Cerebellar cortex (tissue), 1 donor: ENCODE results near the gene NLK.
"Not testable (repeated sequence)": the region's sequence is repeated elsewhere in the genome, so short reads cannot be mapped to it uniquely, and the experiment has no call there.

Experiments
- DNase-seq: peaks from one replicate; pipeline ENCODE4 v3.0.0-alpha.2; 2015; ENCODE audit warnings: low spot score

NLK gene

DNA sequence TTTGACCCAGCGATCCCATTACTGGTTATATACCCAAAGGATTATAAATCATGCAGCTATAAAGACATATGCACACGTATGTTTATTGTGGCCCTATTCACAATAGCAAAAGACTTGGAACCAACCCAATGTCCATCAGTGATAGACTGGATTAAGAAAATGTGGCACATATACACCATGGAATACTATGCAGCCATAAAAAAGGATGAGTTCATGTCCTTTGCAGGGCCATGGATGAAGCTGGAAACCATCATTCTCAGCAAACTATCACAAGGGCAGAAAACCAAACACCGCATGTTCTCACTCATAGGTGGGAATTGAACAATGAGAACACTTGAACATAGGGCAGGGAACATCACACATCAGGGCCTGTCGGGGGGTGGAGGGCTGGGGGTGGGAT, 112.9 kb downstream of the NLK start:
- not testable (repeated sequence) for DNase-seq

DNA sequence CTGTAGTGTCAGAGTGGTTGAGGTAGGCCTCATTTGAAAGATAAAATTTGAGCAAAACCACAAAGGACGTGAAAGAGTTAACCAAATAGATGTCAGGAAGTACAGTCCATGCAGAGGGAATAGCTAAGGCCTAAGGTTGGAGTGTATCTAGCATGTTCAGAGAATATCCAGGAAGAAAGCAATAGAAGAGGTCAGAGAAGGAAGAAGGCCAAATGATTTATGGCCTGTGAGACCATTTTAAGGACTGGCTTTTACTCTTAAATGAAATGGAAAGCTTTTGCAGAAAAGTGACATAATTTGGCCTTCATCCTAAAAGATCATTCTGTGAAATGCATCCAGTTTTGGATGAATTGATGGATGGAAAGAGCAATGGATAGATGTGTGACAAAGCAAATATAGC, 116.5 kb downstream of the NLK start:
- no peak for DNase-seq

DNA sequence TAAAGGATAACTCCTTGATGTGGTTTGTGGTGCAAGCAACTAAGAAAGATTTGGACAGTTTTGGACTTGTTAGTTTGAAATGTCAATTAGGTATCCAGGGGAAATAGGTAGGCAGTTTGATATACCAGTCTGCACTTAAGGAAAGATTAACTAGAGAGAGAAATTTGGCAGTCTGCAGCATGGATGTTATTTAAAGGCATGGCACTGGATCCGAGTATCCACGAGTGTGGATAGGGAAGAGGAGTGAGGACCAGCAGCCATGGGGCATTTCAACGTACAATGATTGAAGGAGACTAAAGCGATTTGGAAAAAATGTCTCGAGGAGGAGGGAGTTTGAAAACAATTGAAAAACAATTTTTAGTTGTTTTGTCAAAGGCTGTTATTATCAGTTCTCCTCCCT, 117.4 kb downstream of the NLK start:
- DNase-seq = no peak

DNA sequence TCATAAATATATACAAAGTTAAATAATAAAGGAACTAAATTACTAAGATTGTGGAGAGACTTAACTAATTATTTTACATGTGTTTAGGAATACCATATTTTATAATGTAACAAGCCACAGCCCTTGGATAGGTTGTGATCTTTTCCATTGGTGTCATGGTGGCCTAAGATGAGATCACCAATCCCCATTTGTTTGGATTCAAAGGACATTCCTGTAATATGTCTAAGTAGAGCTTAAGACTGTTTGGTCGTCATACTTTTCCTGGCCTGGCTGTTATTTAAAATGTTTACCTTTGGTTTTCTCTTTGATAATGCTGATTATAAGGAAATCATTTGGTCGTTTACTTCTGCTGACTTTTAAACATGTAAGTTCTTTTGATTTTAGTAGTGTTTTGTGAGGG, 118.1 kb downstream of the NLK start:
- DNase-seq = no peak

DNA sequence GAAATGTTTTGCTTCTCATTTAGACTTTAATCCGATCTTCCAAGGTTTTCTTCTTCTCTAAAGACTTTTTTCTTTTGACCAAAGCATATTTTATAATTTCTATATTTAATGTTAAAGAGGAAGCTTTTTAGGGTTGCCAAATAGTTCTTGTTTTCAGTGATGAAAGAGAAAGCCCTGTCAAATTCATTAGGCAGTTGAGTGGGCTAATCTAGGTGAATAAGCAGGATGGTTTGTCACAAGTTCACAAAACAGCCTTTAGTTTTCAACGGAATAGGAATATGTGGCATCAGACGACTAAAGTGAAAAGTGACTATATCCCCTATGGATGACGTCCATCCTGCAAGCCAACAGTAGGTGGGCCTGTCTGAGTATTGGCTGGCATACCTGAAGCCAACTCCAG, 118.8 kb downstream of the NLK start:
- DNase-seq = no peak

DNA sequence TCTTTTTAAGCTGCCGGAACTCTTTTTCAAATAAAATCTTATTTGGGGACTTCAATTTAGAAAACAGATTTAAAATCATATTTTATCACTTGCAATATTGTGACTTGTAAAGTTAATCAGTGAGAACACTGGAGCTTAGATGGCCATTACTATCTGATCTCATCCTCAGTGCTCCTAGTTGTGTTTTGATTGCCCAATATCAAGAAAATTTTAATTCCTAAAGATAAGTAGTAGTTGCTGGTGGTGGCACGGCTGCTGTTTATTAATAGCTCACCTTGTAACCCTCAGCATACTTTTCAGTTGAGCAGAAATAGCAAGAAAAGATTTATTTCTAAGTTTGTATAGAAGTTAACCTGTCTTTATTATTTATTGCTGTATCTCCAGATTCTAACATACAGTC, 124.0 kb downstream of the NLK start:
- no peak for DNase-seq

DNA sequence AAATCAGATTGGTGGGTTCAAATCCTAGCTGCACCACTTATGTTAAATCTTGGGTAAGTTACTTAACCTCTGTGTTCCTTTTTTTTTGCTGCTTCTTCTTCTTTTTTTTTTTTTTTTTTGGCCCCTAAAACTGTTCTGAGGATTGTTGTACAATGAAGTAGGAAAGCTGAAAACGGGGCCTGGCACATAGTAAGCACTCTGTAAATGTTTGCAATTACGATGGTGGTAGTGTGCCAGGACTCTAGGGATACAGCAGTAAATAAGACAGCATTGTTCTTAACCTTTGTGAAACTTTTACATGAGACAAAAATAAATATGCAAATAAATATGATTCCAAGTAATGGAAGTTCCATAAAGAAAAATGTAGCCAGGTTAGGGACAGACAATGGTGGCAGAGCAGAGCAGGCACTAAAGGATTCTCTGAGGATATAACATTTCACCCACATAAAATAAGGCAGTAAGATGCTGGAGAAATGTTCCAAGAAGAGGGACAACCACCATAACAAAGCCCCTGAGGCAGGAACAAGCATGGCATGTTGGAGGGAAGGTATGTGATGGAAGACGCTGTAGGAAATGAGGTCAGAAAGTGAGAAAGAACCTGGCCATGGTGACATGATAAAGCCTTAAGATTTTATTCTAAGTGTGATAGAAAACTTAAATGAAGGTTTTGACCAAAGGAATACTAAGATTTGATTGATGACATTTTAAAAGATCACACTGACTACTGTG, 127.3 kb downstream of the NLK start:
- DNase-seq = no peak

DNA sequence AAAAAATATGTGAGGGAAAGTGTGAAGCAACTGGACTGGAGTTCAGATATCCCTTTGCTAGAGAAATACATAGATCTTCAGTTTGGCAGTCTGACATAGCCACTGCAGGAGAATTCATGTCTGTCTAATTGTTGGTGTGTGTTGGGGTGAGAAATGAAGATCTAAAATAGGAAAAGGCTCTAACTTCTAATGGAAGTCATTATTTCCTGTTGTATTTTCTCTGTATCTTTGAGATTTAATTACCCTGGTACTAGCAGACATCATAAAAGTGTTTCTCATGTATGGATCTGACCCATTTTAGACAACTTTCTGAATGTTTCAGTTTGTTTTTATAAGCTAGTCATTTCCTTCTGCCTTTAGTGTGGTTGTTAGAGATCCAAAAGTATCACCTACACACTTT, 128.3 kb downstream of the NLK start:
- no peak for DNase-seq

DNA sequence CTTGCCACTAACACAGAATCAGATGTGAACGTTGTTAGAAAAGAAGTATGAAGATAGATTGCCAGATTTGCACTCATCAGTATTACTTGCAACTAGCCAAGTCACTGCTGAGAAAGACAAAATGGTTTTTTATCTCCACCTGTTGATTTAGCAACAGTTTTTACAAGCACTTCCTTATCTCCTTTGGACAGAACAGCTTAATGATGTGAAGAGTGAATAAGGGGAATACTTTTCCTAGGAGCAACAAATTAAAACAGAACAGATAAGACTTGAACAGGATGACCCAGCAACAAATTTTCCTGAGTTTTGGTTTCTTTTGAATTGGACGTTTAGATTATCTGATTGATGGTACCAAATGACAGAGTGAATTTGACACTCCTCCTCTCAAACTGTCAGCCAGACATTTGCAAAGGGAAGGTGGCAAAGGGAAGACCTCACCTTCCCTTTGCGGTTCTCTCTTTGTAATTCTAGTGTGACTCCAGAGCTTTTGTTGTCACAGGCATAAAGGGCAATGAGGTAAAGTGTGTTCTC, 130.6 kb downstream of the NLK start:
- no peak for DNase-seq

DNA sequence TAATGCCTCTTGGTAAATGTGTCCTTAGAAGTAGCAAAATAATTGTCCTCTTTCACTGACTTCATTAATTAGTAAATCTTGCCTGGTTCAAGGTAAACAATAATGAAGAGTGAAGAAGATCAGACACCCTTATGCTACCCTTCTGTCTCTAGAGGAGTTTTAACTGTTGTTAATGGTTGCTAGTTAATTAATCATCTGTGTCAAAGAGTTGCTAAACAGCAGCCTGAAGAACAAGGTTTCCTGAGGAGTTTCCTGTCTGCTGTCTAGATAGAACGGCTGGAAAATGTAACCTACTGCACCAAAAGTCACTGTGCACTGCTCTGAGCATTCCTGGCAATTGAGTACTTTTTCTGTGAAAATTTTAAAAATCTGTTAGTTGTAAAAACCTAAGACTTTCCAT, 131.3 kb downstream of the NLK start:
- DNase-seq = no peak

DNA sequence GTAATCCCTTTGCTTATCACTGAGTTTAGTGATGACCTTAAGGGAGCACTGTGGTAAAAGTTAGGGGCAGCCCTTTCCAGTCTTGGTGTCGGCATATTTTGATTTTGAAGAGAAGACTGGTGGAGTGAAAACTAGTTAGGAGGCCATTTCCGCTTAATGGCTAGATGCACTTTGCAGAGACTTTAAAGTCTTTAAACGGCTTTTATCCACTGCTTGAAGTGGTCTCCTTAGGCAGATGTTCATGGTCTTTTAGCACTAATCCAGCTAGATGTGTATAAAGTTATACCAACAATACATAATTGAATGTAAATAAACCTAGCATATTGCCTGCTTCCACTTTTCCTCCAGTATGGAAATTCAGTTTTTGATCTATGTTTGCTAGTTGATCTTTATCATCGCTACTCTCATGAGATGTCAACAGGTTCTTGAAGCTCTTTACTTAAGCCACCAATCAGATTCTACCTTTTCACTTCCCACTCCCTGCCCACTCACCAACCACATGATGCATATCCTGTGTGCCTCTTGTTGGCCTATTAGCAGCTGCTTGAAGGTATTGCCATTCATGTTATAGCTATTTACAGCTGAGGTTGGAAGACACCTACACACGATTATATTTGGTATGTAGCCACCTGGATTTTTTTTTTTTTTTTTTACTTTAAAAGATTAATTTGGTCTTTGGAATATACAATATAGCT, 132.0 kb downstream of the NLK start:
- no peak for DNase-seq

DNA sequence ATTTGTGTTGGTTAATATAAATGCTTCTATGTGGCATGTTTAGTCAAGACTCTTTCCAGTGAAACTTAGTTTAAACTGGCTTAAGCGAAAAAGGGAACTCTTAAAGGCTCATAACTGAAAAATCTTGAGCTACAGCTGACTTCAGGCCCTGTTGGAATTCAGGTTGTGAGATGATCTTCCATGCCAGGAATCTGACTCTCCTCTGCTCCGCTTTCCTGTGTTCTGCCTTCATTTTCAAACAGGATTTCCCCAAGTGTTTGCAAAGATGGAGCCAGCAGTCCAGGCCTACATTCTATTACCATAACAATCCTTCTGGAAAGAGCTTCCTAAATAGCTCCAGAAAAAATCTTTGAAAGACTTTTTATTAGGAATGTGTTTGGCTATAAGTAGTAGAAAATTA, 134.9 kb downstream of the NLK start:
- no peak for DNase-seq

DNA sequence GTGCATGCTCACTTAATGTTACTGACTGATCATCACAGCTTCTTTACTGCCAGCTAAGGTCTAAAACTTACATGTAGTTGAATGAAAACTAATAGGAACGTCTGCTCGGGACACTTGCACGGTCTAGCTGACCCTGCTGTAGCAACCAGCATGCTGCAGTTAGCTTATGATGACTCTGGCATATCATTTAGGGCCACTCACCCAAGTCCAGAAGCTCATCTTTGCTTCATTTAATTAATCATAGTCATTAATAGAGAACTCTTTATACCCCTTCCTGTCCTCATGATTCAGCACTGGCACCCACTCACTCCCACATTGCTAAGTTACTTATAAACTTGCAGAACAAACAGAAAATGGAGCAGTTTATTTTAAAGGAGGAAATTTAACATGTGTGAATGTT, 136.3 kb downstream of the NLK start:
- no peak for DNase-seq

DNA sequence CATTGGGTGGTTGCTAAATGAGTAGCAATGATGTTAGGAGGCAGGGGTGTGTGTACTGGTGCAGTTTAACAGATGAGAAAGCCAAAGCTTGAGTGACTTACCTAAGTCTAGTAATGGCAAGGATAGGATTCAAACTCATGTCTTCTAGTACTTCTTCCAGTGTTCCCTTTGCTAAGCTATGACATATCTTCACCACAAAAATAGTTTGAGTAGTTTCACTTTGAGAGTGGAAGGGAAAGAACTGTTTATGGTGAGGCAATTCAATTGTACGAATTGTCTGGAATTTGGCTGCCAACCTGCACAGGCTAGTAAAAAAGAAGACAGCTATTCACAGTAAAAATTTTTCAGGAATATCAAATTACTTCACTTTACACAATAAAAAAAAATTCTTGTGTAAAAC, 138.0 kb downstream of the NLK start:
- no peak for DNase-seq

DNA sequence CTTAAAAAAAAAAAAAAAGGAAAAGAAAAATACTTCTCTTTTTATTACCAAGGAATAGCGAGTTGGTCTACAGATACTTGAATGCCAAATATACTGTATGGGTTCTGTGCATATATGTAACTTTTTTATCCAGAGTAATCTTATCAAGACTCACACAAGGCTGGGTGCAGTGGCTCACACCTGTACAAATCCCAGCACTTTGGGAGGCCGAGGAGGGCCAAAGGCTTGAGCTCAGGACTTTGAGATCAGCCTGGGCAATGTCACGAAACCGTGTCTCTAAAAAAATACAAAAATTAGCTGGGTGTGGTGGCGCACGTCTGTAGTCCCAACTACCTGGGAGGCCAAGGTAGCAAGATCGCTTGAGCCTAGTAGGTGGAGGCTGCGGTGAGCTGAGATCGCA, 139.1 kb downstream of the NLK start:
- DNase-seq = no peak

DNA sequence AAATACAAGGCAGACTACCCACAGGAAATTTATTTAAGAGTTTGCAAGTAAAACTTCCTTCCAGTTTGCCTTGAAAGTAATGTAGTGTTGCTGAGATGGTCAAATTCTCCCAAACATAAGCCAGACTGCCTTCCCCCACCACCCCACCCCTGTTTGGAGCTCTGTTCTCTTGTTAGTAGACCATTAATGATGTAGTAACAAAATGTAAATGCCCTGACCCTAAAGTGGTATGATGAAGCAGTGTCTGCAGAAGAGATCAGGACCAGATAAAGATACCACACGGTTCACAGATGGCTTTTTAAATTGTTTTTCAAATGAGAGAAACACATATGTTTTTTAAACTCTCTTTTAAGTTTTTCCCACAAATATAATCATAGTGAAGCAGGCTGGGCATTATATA, 140.1 kb downstream of the NLK start:
- DNase-seq = no peak

DNA sequence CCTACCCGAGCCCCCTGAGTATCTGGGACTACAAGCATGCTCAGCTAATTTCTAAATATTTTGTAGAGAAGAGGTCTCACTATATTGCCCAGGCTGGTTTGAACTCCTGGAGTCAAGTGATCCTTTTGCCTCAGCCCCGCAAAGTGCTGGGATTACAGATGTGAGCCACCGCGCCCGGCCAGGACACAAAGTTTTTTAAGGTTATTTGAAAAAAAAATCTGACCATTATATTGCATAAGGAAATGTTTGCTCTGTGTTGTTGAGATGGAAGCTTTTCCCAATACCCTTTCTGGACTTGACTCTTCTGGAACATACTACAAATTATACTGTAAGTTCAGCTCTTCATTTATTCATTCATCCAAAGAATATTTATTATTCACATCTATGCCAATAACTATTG, 143.2 kb downstream of the NLK start:
- no peak for DNase-seq

DNA sequence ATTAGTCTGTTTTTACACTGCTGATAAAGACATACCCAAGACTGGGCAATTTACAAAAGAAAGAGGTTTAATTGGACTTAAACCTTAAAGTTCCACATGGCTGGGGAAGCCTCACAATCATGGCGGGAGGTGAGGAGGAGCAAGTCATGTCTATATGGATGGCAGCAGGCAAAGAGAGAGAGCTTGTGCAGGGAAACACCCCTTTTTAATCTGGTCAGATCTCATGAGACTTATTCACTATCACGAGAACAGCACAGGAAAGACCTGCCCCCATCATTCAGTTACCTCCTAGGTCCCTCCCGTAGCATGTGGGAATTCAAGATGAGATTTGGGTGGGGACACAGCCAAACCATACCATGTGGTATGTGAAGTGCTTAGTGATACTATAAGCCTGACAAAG, 144.0 kb downstream of the NLK start:
- not testable (repeated sequence) for DNase-seq

DNA sequence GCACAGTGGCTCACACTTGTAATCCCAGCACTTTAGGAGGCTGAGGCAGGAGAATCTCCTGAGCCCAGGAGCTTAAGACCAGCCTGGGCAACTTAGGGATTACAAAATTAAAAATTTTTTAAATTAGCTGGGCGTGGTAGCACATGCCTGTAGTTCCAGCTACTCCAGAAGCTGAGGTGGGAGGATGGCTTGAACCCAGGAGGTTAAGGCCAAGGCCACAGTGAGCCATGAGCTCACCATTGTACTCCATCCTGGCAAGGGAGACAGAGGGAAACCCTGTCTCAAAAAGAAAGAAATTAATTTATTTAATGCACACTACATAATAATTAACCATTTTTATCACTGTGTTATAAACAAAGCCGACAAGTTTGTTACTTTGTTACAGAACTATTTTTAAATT, 145.5 kb downstream of the NLK start:
- no peak for DNase-seq

DNA sequence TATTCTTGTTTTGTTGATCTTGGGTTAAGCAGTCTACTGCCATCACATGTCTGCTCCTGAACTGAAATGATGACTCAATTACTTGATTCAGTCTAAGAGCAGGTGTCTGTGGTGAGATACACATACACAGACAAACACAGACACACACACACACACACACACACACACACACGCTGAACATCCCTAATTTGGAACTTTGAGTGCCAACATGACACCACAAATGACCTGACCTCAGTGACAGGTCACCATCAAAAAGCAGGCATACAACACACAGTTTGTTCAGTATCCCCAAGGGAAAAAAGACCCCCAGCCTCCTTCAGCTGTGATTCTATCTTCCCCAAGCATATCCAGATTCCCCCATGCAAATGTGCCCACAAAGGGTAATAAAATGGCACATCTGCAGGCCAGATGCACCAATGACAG, 146.4 kb downstream of the NLK start:
- DNase-seq = no peak

DNA sequence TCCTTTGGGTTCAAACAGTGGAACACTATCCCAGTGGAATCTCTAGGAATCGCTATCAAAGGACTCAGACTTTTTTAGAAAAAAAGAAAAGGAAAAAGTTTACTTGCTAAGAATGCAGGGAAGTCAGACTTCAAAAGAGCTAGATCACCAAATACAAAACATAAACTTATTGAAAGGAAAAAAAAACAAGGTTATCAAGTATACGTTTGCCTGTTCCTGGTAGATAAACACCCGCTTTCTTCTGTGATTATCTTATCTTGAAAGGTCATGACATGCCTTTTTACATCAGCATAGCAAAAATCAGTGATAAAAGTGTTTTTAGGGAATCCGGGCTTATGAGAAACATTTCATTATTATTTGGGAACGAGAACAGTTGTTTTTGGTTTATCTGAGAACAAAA, 147.2 kb downstream of the NLK start:
- no peak for DNase-seq

DNA sequence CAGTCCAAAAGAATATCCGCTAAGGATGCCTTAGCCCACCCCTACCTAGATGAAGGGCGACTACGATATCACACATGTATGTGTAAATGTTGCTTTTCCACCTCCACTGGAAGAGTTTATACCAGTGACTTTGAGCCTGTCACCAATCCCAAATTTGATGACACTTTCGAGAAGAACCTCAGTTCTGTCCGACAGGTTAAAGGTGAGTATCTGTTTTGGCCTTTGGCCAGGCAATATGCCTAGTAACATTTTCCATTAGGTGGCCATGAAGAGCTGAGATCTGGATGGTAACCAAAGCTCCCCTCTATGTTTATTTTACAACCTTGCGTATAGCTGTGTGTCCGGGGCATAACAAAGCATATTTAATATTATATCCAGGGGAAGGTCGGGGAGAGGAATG, 148.5 kb downstream of the NLK start:
- no peak for DNase-seq

DNA sequence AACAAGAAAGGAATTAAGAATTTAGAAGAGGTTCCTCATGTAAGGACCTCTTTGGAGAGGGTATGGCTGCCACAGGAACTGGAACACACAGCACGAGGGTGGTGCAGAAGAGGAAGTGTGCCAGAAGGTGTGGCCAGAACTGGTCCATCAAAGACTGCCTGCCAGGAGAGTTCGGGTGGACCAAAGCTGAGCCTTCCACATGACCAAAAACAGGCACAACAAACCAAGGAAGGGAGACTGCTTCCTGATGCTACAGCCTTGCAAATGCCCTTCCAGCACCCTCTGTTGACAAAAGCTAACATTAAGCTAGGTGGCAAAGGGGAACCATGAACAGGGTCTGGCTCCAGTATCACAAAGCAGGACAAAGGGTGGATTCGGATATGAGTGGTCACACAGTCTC, 150.8 kb downstream of the NLK start:
- peak; percentile 6 for DNase-seq

DNA sequence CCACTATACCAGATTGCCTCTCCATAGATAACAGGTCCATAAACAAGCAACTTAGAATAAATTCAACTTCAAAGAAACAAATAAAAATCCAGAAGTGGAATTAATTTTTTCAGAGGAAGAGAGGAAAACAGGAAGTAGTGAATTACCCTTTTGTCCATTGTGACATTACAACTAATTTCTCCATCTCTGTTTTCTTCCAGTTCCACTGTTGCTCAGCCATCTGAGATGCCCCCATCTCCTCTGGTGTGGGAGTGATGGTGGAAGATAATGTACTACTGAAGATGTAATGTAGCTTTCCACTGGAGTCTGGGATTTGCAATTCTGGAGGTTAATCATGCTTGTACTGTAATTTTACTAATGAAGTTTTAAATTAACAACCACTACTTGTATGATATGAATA, 151.9 kb downstream of the NLK start:
- no peak for DNase-seq
